Hematopoietic multipotent progenitor cell treated with erythropoietin and hydrocortisone succinate and interleukin-3 and kit ligand, for 17 days (in vitro differentiated cells): ENCODE measurements around the gene C1QTNF12.
"Not testable (repeated sequence)": the region's sequence is repeated elsewhere in the genome, so short reads cannot be mapped to it uniquely, and the experiment has no call there.

Experiments
- DNase-seq: peaks from one replicate; pipeline ENCODE4 v3.0.0-alpha.2; 2015; ENCODE audit warnings: low spot score

The C1QTNF12 gene

GRCh38 chr1:1199141-1199960 lies 47.2 kb downstream of the C1QTNF12 start:
- DNase-seq = no peak

GRCh38 chr1:1198423-1199140 lies 47.9 kb downstream of the C1QTNF12 start:
- DNase-seq = no peak

- no peak for DNase-seq
These were observed 48.7 kb downstream of the C1QTNF12 start for GRCh38 chr1:1197551-1198422.

DNA sequence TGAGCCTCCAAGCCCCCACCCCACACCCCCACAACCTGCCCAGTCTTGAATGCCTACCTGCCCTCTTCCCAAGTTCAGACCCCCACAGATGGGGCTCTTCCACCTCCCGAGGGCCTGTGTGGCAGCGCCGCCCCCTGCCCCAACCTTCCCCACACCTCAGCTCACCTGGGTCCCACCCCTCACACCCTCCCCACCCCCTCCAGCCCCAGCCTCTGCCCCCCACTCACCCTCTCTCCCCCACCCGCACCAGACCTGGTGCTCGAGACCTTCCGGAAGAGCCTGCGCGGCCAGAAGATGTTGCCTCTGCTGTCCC lies 49.4 kb downstream of the C1QTNF12 start:
- no peak for DNase-seq

GRCh38 chr1:1196431-1197187 lies 49.9 kb downstream of the C1QTNF12 start:
- DNase-seq = no peak

DNA sequence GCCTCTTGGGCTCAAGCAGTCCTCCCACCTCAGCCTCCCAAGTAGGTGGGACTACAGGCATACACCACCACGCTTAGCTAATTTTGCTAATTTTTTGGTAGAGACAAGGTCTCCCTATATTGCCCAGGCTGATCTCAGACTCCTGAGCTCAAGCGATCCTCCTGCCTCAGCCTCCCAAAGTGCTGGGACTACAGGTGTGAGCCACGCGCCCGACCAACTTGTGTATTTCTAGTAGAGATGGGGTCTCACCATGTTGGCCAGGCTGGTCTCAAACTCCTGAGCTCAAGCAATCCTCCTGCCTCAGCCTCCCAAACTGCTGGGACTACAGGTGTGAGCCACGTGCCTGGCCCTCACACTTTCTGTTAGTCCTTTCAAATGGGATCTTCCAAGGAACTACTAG lies 50.8 kb downstream of the C1QTNF12 start:
- not testable (repeated sequence) for DNase-seq

DNA sequence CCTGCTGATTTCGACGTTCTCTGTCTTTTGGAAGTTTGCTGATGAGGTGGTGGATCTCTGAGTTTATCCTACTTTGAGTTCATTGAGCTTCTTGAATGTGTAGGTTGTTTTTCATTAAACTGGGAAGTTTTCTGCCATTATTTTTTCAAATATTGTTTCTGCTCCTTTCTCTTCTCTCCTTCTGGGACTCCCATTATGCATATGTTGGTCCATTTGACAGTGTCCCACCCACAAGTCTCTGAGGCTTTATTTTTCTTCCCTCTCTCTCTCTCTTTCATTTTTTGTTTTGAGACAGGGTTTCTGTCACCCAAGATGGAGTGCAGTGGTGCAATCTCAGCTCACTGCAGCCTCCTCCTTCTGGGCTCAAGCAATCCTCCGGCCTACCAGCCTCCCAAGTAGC lies 51.8 kb downstream of the C1QTNF12 start:
- DNase-seq = no peak
